ENCODE data around the gene ZG16. TPM values are rescaled to one million over a fixed set of nuclear protein-coding genes. Genes with fewer than 3 reads are reported as not detected.

ZG16 gene
- total RNA-seq, 1 donor from 2014 or later, result not detected

DNA sequence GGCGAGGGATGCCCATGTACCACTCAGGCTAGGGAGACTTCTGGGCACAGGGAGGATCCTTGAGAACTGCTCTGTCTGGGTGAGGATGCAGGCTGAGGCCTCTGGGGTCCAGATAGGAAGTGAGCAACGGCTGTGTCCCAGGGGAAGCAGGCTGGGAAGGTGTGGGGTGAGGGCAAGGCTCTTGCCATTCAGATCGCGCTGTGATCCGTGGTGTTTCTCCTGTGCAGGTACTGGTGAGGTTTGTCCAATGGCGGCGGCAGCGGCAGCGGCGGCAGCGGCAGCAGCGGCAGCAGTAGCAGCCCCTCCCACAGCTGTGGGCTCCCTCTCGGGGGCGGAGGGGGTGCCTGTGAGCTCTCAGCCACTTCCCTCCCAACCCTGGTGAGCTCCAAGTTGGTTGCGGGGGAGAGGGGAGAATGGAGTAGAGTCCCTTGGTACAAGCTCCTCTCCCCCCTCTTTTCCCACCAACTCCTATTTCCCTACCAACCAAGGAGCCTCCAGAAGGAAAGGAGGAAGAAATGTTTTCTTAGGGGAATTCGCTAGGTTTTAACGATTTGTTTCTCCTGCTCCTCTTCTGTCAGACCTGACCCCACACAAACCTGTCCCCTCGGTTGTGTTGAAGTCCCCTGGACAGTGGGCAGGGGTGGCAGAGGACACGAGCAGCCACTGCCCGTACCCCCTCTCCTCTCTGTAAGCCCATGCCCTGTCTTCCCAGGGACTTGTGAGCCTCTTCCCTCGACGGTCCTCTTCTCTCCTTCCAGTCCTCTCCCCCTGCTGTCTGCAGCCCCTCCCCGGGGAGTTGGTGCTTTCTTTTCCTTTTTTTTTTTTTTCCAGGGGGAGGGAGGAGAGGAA is 32.0 kb downstream of the ZG16 start:
- DNase-seq, result no peak

DNA sequence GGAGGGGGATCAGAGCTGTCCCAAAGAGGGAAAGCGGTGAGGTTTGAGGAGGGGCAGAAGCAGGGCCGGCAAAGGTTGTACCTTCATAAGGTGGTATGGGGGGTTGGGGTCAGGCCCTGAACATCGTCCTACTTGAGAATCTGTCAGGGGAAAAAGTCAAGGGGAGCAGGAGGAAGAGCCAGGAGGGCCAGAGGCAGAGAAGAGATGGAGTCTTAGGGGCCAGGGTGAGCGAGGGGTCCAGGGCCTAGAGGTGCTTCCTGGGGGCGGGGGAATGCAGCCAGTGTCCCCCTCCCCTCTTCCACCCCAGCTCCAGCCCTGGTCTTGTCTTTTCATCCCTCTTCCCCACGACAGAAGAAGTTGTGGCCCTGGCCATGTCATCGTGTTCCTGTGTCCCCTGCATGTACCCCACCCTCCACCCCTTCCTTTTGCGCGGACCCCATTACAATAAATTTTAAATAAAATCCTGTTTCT is 32.7 kb downstream of the ZG16 start:
- DNase-seq, result no peak

DNA sequence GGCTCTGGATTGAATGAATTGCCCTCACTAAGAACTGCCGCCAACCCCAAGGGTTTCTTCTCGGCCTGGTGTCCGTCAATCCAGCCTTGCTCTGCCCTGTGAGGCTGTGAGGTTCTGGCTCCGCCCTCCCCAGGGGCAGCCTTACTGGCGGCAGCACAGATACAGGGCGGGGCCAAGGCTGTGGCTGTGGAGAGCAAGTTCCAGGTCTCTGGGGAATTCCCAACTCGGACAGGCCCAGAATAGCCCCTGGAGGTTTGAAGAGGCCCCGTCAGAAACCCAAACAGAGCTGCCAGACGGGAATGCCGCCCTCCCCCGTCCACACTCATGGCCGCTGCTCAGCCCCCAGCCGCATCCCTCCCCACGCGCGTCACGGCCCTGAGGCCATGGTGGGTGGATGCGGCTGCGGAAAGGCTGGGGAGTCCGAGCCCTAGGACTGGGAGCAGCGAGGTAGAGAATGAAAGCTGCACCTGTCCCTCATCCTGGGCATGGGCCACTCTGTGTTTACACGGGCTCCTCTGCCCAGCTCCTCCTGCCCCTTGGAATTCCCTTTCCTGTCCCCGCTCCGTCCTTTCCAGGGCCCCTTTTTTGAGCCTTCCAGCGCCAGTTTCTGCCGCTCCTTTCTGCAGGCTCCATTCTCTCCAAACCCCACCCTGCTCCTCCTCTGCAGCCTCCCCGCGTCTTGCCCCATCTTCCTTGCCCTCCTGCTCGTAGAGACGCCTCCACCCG is 33.3 kb downstream of the ZG16 start:
- DNase-seq, result peak; percentile 77

DNA sequence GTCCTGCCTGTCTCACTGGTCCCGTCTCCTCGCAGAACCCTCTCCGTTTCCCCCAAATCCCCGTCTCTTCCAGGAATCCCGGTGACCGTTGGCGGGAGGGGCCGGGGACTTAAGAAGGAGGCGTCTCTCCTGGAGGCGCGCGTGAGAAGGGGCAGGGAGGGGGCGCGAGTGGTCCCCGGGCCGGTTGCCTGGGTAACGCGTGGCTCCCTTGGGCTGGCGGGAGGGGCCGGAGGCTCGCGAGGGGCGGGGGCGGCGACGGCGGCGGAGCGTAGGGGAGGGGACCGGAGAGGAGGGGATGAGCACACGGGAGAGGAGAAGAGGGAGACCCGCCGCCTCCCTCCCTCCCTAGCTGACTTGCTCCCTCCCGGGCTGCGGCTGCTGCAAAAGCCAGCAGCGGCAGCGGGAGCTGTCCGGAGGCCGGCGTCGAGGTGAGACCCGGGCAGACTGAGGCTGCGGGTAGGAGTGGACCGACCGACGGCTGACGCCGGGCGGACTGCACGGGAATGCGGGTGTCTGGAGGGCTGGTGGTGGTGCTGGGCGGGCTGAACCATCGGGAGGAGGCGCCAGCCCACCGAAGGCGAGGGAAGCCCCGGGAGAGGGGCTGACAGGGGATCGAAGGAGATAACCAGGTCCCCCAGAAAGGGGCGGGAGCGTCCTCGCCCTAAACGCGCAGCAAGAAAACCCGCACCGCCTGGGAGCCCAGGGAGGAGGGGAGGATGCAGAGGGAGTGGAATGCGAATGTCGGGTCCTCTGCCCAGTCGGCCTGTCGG is 34.0 kb downstream of the ZG16 start, which contains the start of gene PRRT2:
Gene PRRT2 (plus strand): TSS at position 298 of the 770 bp plus-strand sequence. CDS start 862 bp downstream, outside the sequence.
- DNase-seq, result peak; percentile 71

DNA sequence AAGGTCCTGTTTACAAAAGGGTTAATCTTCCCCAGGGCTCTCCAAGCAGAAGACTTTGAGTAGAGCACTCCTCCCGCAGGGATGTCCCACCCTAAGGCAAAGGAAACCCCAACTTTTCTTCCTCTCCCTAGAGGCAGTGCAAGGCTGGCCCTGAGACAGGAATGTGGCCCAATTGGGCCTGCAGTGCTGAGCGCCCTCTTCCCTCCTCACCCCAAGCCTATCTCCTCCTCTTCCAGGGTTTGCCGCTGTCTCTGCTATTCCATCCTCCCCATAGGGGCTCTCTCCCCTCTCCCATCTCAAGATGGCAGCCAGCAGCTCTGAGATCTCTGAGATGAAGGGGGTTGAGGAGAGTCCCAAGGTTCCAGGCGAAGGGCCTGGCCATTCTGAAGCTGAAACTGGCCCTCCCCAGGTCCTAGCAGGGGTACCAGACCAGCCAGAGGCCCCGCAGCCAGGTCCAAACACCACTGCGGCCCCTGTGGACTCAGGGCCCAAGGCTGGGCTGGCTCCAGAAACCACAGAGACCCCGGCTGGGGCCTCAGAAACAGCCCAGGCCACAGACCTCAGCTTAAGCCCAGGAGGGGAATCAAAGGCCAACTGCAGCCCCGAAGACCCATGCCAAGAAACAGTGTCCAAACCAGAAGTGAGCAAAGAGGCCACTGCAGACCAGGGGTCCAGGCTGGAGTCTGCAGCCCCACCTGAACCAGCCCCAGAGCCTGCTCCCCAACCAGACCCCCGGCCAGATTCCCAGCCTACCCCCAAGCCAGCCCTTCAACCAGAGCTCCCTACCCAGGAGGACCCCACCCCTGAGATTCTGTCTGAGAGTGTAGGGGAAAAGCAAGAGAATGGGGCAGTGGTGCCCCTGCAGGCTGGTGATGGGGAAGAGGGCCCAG is 34.9 kb downstream of the ZG16 start:
- no peak for DNase-seq

DNA sequence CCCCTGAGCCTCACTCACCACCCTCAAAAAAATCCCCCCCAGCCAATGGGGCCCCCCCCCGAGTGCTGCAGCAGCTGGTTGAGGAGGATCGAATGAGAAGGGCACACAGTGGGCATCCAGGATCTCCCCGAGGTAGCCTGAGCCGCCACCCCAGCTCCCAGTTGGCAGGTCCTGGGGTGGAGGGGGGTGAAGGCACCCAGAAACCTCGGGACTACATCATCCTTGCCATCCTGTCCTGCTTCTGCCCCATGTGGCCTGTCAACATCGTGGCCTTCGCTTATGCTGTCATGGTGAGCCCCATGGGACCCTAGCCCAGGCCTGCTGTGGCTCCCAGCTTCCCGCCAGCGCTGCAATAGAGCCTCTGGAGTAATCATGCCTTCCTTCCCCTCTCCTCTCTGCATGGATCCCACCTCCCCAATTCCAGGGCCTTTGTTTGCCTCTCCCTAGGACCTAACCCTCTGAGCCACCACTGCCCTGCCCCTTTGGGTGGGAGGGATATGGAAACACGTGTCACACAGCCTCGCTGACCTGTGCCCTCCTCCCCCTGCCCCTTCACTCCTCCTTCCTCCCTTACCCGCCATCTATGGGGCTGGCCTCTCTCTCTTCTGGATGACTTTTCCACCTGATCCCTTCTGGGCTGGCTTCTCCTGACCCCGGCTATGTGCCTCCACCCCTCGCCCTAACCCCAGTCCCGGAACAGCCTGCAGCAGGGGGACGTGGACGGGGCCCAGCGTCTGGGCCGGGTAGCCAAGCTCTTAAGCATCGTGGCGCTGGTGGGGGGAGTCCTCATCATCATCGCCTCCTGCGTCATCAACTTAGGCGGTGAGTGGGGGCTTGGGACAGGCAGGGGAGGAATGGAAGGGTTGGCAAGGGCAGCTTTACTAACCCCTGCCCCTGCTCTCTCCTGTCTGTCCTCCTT is 35.8 kb downstream of the ZG16 start:
- no peak for DNase-seq

DNA sequence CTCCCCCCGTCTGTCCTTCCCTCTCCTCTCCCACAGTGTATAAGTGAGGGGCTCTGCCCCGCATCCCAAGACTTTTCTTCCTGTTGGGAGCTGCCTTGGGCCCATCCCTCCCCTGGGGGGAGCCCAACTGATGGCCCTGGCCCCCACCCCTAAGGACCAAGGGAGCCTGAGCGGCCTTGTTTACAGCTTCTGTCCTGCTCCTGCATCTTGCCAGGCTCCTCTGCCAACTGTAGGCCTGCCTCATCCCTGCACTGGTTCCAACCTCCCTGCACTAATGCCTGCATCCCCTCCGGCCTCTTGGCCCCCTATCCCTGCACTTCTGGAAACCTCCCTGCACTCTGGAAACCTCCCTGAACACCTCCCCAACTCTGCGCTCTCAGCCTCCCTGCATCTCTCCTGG is 36.5 kb downstream of the ZG16 start:
- no peak for DNase-seq

DNA sequence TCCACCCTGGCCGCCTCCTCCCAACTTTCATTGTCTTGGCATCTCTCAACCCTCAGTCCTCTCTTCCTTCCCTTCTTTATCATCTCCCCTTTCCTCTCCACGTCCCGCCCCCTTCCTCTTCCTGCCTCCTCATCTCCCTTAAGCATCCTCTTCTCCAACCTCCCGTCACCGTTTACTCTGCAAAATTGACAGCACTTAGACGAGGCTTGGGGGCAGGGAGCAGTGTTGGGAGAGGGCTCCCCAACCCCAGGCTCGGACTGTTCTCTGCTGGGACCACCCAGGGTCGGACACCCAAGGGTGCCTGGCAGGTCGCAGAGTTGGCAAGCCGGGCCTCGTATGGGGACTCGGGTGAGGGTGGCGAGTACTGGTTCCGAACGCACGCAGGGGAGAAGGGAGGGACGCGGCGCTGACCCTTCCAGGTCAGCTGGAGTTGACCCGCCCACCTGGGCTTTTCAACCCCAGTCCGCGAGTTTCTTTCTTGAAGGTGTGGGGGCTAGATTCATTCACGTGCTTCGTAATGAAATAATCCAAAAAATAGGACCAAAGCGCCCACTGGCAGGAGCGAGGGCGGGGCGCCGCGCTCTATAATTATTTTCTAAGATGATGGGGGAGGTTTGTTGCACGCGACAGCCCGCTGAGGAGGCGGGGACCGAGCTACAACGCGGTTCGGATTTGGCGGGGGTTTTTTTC is 37.1 kb downstream of the ZG16 start:
- no peak for DNase-seq

DNA sequence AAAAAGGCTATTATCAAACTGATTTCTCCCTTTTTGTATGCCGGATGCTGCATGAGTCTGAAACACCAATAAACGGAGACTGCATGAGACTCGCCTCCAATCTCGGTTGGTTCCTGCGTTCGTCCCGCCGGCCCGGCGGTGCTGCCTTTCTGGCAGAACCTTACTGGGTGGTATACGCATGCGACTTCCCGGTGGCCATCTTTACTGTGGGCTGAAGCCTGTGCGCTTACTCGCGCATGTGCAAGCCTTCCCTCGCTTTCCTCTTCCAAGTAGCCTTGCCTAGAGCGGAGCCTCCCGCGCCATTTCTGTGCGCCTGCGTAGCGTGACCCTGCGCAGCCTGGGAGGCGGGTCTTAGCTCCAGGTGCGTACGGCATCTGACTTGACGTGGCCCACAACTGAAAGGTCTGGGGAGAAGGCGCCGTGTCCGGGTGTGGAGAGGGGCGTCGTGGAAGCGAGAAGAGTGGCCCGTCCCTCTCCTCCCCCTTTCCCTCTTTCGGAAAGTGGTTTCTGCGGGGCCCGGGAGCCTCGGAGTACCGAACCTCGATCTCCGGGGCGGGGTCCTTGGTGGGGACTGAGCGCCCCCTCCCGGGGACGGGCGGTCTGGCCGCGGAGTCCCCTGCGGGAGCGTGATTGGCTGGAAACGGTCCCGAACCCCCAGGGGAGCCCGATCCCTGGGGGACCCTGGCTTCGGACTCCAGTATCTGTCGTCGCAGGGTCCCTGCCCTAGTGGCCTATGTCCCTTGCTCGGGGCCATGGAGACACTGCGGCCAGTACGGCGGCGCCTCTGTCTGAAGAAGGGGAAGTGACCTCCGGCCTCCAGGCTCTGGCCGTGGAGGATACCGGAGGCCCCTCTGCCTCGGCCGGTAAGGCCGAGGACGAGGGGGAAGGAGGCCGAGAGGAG is 38.0 kb downstream of the ZG16 start, which contains the start of gene PAGR1:
Gene PAGR1 (plus strand): TSS at position 360 of the 901 bp plus-strand sequence. CDS start 374 bp downstream, at position 734.
- peak; percentile 99 for DNase-seq

DNA sequence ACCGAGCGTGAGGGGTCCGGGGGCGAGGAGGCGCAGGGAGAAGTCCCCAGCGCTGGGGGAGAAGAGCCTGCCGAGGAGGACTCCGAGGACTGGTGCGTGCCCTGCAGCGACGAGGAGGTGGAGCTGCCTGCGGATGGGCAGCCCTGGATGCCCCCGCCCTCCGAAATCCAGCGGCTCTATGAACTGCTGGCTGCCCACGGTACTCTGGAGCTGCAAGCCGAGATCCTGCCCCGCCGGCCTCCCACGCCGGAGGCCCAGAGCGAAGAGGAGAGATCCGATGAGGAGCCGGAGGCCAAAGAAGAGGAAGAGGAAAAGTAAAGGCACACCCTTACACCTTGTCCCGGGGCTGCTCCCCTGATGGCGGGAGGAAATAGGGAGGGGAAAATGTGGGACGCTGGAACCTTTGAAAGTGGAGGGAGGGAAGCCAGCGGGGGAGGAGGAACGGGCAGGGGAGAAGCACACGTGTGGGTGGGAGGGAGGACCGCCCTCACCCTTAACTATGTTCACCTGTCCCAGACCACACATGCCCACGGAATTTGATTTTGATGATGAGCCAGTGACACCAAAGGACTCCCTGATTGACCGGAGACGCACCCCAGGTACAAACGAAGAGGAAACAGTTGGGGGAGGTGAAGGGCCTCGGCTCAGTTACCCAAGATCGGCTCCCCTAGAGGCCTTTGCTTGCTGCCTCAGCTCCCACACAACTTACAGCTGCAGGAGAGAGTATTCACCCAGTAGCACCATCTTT is 38.8 kb downstream of the ZG16 start:
- no peak for DNase-seq

DNA sequence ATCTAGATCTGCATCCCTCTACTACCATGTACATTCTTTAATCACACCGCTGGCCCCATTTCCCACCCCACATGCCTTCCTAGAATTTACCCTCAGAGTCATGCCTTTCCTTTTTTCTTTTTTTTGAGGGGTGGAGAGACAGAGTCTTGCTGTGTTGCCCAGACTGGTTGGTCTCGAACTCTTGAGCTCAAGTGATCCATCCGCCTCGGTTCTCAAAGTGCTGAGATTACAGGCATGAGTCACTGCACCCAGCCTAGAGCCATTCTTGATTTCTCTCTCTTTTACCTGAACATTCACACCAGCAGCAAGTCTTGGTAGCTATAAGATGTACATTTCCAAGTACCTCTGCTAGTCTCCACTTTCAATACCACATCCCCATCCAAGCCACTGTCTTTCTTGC is 40.0 kb downstream of the ZG16 start:
- DNase-seq, result no peak

DNA sequence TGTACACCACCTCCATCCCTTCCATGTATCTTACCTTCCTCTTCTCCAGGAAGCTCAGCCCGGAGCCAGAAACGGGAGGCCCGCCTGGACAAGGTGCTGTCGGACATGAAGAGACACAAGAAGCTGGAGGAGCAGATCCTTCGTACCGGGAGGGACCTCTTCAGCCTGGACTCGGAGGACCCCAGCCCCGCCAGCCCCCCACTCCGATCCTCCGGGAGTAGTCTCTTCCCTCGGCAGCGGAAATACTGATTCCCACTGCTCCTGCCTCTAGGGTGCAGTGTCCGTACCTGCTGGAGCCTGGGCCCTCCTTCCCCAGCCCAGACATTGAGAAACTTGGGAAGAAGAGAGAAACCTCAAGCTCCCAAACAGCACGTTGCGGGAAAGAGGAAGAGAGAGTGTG is 41.5 kb downstream of the ZG16 start:
- no peak for DNase-seq

DNA sequence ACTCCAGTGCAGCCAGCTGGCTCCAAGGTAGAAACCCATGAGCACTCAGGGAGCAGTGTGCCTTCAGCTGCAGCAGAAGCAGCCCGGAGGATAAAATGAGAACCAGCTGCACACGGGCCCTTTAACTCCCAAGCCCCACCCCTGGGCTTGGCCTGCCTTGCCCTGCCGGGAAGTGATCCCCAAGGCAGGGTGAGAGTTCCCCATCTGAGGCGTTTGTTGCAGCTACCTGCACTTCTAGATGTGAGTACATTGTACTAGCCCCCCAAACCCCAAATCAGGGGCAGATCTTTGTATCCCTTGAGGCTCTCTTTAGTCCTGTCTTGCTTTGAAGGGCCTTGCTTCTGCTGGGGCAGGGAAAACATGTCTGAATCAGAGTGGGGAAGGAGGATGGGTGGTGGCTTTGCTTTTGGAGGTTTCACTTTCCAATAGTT is 42.2 kb downstream of the ZG16 start, which contains the start of gene MVP:
Gene MVP (plus strand): TSS at position 192 of the 431 bp plus-strand sequence. CDS start 10,088 bp downstream, outside the sequence.
- peak; percentile 56 for DNase-seq

DNA sequence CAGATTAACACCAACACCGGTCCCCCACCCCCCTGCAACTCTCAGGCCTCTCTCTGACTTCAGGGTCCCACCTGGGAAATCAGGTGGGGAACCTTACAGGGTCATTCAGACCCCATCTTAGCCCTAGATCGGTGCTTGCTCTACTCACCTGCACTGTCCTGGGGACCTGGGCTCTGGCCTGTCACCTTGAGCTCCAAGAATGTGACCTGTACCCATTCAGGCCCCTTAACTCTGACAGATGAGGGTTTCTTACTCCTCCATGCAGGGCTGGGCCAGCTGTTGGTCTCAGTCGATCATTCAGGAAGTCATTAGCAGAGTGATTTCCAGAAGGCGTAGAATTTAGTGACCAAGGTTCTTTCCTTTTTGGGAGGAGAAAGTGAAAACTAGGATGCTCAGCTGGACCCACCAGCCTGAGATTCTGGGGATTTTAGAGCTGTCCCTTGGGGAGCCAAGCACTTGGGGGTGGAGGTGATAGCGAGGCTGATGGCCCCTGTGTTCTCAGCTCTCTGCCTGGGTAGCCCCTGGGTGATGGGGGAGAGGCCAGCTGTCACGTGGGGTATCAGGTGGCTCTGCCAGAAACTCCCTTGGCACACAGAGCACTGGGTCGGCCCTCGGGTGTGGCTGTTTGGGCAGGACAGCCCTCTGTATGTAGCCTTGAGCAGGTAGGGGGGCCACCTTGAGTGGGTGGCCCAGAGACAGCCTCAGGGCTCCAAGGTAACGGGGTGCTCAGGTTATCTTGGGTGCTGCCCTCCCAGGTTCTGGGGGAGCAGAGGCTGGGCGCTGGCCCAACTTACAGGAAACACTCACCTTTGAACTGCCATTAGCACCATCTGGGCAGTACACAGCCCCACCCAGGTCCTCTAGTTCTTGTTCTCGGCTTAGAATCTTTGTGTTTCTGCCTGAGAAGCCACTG is 42.9 kb downstream of the ZG16 start:
- no peak for DNase-seq

DNA sequence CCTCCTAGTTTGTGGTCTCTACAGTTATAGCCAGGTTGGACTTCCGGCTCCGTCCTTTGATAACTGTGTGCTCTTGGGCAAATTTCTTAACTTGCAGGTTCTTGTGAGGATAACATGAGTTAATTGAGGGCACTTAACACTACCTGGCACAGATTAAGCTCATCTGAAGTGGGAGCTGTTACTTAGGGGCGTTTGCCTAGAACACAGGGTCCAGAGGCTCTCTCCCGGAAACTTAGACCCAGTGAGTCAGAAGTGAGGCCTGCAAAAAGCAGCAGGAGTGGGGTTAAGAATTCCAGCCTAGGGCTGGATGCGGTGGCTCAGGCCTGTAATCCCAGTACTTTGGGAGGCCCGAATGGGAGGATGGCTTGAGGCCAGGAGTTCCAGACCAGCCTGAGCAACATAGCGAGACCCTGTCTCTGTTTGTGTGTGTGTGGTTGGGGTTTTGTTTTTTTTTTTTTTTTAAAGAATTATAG is 43.6 kb downstream of the ZG16 start:
- DNase-seq, result no peak

DNA sequence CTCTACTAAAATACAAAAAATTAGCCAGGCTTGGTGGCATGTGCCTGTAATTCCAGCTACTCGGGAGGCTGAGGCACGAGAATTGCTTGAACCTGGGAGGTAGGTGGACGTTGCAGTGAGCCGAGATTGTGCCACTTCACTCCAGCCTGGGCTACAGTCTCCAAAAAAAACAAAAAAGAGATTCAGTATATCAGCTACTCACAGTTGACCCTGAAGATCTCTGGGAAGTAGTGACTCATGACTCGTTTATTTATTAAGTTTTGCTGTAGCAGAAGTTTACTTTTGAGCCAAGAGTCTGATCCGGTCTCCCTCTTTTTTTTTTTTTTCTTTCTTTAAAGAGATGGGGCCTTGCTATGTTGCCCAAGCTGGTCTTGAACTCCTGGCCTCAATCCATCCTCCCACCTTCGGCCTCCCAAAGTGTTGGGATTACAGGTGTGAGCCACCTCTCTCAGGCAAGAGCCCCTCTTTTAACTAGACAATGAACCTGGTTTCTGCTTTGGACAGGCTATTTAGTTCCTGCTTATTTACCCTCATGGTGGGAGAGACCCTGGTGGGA is 46.6 kb downstream of the ZG16 start:
- DNase-seq, result no peak
